GM19455 (cell line): ENCODE results near the gene PTPRN2.
"Not testable (repeated sequence)": the region's sequence is repeated elsewhere in the genome, so short reads cannot be mapped to it uniquely, and the experiment has no call there.

Experiments used
- ATAC-seq: cut with Tn5 transposase; IDR thresholded peaks from one replicate; pipeline ENCODE4 v1.9.1; 2021; ENCODE audit not compliant: unreplicated experiment

Gene PTPRN2

GRCh38 chr7:157904211-157904865 lies 683.3 kb downstream of the PTPRN2 start:
- no peak for ATAC-seq

- ATAC-seq = no peak
Observed at GRCh38 chr7:157903710-157904109, 683.9 kb downstream of the PTPRN2 start.

- no peak for ATAC-seq
Observed at GRCh38 chr7:157903296-157903695, 684.3 kb downstream of the PTPRN2 start.

GRCh38 chr7:157901816-157902610 lies 685.6 kb downstream of the PTPRN2 start:
- ATAC-seq = not testable (repeated sequence)

GRCh38 chr7:157901166-157901565 lies 686.5 kb downstream of the PTPRN2 start:
- no peak for ATAC-seq

- ATAC-seq = no peak
Observed at GRCh38 chr7:157900556-157900955, 687.1 kb downstream of the PTPRN2 start.

GRCh38 chr7:157900011-157900410 lies 687.6 kb downstream of the PTPRN2 start:
- ATAC-seq = no peak

GRCh38 chr7:157898802-157899505 lies 688.7 kb downstream of the PTPRN2 start:
- ATAC-seq = no peak

- ATAC-seq = no peak
Observed at GRCh38 chr7:157898261-157898660, 689.4 kb downstream of the PTPRN2 start.

GRCh38 chr7:157897681-157898080 lies 689.9 kb downstream of the PTPRN2 start:
- no peak for ATAC-seq

GRCh38 chr7:157896774-157897555 lies 690.7 kb downstream of the PTPRN2 start:
- no peak for ATAC-seq

- ATAC-seq = not testable (repeated sequence)
Observed at GRCh38 chr7:157896376-157896675, 691.3 kb downstream of the PTPRN2 start.

- no peak for ATAC-seq
Observed at GRCh38 chr7:157895520-157896375, 691.9 kb downstream of the PTPRN2 start.

GRCh38 chr7:157895098-157895497 lies 692.5 kb downstream of the PTPRN2 start:
- not testable (repeated sequence) for ATAC-seq

- no peak for ATAC-seq
Observed at GRCh38 chr7:157893535-157894044, 694.0 kb downstream of the PTPRN2 start.

- no peak for ATAC-seq
Observed at GRCh38 chr7:157892751-157893523, 694.7 kb downstream of the PTPRN2 start.

- no peak for ATAC-seq
Observed at GRCh38 chr7:157890921-157891401, 696.7 kb downstream of the PTPRN2 start.

- ATAC-seq = no peak
Observed at GRCh38 chr7:157889480-157889879, 698.1 kb downstream of the PTPRN2 start.

- ATAC-seq = no peak
Observed at GRCh38 chr7:157888579-157888978, 699.0 kb downstream of the PTPRN2 start.
